Lower lobe of right lung (tissue), 2 donors: ENCODE measurements around the gene FOXN3. TPM values are rescaled to one million over a fixed set of nuclear protein-coding genes. Genes with fewer than 3 reads are reported as not detected.

Experiments
- ATAC-seq, 2 donors: fragments of 200-7000 bp; cut with Tn5 transposase; one replicate each; pipeline ENCODE4 v1.9.1; 2020 to 2022; ENCODE audit warnings: mild to moderate bottlenecking in 2 of 2, moderate library complexity in 2 of 2
- DNase-seq: peaks from one replicate; pipeline ENCODE4 v3.0.0-alpha.2; 2020
- H3K27ac ChIP-seq: fragments of 200-600 bp; one replicate; pipeline ENCODE4 v1.8.0; 2022
- H3K27me3 ChIP-seq: fragments of 200-600 bp; one replicate; pipeline ENCODE4 v1.8.0; 2022; ENCODE audit warnings: low read depth
- H3K36me3 ChIP-seq: fragments of 200-600 bp; one replicate; pipeline ENCODE4 v1.8.0; 2022; ENCODE audit warnings: mild to moderate bottlenecking
- H3K4me1 ChIP-seq: fragments of 200-600 bp; one replicate; pipeline ENCODE4 v1.8.0; 2022
- H3K4me3 ChIP-seq: fragments of 200-600 bp; one replicate; pipeline ENCODE4 v1.8.0; 2022; ENCODE audit warnings: mild to moderate bottlenecking
- H3K9me3 ChIP-seq: fragments of 200-600 bp; one replicate; pipeline ENCODE4 v1.8.0; 2022
- intact Hi-C: fragments of 100-400 bp; cut with DNase I; formaldehyde crosslinking; loops from one replicate; pipeline ENCODE4 v1.11.0; 2022
- total RNA-seq: library from RNA; stranded (reverse); fragmentation: NEBNext Ultra II Directional; extraction: Animal tissue kit (Norgen Biotek cat#: 25700); gene quantifications from one replicate; pipeline ENCODE4 v1.2.1, GENCODE V29; 2021
- TF ChIP-seq, protein P1 (sequence below): fragments of 200-600 bp; IDR thresholded peaks from one replicate; pipeline ENCODE4 v1.8.0; 2022; ENCODE audit warnings: antibody characterized with exemption, mild to moderate bottlenecking
- donor health status: DM: no; HTN: yes; CAD: no; lungs with severe emphysema.

The FOXN3 gene
- total RNA-seq, 1 donor from 2014 or later, result 116 TPM

GRCh38 chr14:89221109-89221810 lies 195.8 kb downstream of the FOXN3 start:
- intact Hi-C loops, result no loop called here
- TF ChIP-seq, protein P1, sequence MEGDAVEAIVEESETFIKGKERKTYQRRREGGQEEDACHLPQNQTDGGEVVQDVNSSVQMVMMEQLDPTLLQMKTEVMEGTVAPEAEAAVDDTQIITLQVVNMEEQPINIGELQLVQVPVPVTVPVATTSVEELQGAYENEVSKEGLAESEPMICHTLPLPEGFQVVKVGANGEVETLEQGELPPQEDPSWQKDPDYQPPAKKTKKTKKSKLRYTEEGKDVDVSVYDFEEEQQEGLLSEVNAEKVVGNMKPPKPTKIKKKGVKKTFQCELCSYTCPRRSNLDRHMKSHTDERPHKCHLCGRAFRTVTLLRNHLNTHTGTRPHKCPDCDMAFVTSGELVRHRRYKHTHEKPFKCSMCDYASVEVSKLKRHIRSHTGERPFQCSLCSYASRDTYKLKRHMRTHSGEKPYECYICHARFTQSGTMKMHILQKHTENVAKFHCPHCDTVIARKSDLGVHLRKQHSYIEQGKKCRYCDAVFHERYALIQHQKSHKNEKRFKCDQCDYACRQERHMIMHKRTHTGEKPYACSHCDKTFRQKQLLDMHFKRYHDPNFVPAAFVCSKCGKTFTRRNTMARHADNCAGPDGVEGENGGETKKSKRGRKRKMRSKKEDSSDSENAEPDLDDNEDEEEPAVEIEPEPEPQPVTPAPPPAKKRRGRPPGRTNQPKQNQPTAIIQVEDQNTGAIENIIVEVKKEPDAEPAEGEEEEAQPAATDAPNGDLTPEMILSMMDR, result no peak
- ATAC-seq (peak; percentile 79 to 87), DNase-seq (no peak)
- Histone ChIP-seq H3K27me3 (no peaks in the 10 kb centered on the region), H3K36me3 (peaks cover 5% of the 10 kb centered on the region), H3K4me3 (no peak overlapping the region), H3K4me1 (peaks cover 13% of the 10 kb centered on the region), H3K27ac (no peak overlapping the region), H3K9me3 (no peaks in the 10 kb centered on the region)

GRCh38 chr14:89219051-89219450 lies 198.0 kb downstream of the FOXN3 start:
- ATAC-seq, result no peak
- no peaks in the 10 kb centered on the region for H3K9me3 ChIP-seq
- no peak overlapping the region for H3K4me3 ChIP-seq
- no peaks in the 10 kb centered on the region for H3K27me3 ChIP-seq
- intact Hi-C loops, result no loop called here
- TF ChIP-seq, protein P1, result no peak
- no peak for DNase-seq
- peaks cover 25% of the 10 kb centered on the region for H3K4me1 ChIP-seq
- no peak overlapping the region for H3K27ac ChIP-seq
- peaks cover 5% of the 10 kb centered on the region for H3K36me3 ChIP-seq

- intact Hi-C loops, result no loop called here
- no peak for ATAC-seq
These were observed 199.1 kb downstream of the FOXN3 start for GRCh38 chr14:89217891-89218290.

GRCh38 chr14:89215531-89215930 lies 201.5 kb downstream of the FOXN3 start:
- peaks cover 5% of the 10 kb centered on the region for H3K36me3 ChIP-seq
- no peak for DNase-seq
- TF ChIP-seq, protein P1, result no peak
- ATAC-seq, result no peak
- intact Hi-C loops, result no loop called here
- H3K27me3 ChIP-seq, result no peaks in the 10 kb centered on the region
- no peaks in the 10 kb centered on the region for H3K9me3 ChIP-seq
- H3K4me3 ChIP-seq, result no peak overlapping the region
- H3K4me1 ChIP-seq, result peaks cover 22% of the 10 kb centered on the region
- H3K27ac ChIP-seq, result no peak overlapping the region

More at GRCh38 chr14:89217891-89218290, 199.1 kb downstream of the FOXN3 start:
- Histone ChIP-seq H3K4me3 (no peak overlapping the region), H3K4me1 (peaks cover 28% of the 10 kb centered on the region), H3K9me3 (no peaks in the 10 kb centered on the region), H3K36me3 (peaks cover 5% of the 10 kb centered on the region), H3K27me3 (no peaks in the 10 kb centered on the region), H3K27ac (no peak overlapping the region)
- DNase-seq, result no peak
- TF ChIP-seq, protein P1, result no peak

DNA sequence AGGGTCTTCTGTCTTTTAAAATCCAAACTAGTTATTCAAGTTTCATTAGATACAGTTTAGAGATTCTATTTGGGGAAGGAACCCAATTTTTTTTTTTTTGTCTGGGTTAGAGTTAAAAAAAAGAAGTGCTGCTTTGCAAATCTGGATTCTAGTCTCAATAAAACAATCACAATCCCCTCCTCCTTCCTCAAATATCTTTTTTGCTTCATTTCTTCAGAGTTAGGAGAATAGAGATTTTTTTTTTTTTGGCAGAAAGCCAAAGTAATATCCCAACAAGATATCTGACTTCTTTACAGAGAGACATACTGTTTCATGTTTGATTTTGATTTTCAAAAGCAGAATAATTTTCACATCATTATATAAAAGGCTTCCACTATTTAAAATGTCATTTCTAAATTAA lies 201.9 kb downstream of the FOXN3 start:
- no peak overlapping the region for H3K4me3 ChIP-seq
- peak overlapping the region; percentile 60 for H3K27ac ChIP-seq
- H3K27me3 ChIP-seq, result no peaks in the 10 kb centered on the region
- peaks cover 21% of the 10 kb centered on the region for H3K4me1 ChIP-seq
- no peak for DNase-seq
- peaks cover 5% of the 10 kb centered on the region for H3K36me3 ChIP-seq
- no peak for ATAC-seq
- no peaks in the 10 kb centered on the region for H3K9me3 ChIP-seq
- TF ChIP-seq, protein P1, result no peak
- intact Hi-C loops, result no loop called here
